Measurements from ENCODE around the gene S1PR2.

The S1PR2 gene

DNA sequence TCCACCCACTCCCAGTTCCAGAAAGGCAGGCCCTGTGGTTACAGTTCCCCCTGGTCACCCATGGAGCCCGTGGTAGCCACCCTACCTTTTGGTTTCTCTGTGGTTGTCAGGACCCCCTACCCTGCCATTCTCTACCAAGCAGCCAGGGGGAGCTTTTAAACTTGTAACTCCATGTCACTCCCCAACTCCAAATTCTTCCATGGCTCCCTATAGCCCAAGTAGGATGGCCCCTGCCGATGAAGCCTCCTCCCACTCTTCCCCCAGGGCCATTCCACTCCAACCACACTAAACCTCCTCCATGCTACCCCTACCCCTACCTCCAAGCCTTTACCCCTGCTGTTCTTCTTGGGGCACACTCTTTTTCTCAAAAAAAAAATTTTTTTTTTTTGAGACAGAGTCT is 2.2 kb downstream of the S1PR2 start:
- peak; percentile 70 for TF ChIP-seq CTCF (IDR thresholded peaks at IDR 0.05; ENCODE audit: low read depth, low read length, missing control alignments)
- no peak for DNase-seq (ENCODE audit: low read depth)
- H3K4me3 ChIP-seq (ENCODE audit: low read depth, low read length) = peak overlapping the region; percentile 43

DNA sequence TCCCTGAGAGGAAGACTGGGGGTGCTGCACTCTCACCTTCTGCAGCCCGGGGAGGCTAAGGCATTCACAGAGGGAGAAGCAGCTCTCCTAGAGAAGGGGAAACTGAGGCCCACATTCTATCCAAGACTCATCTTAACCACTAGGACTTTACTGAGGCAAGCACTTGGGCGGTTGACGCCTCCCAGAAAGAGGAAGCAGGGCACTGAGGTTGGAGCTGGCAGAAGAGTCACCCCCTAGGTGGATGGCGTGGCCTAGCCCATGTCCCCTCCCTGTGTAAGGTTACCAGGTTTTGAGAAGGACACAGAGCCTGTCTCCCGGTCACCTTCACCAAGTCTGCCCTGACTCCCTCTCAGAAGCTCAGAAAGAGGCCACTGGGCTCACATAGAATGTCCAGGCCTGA is 2.7 kb downstream of the S1PR2 start:
- DNase-seq (ENCODE audit: low read depth) = no peak
- no peak for TF ChIP-seq CTCF (IDR thresholded peaks at IDR 0.05; ENCODE audit: low read depth, low read length, missing control alignments)
- H3K4me3 ChIP-seq (ENCODE audit: low read depth, low read length) = peak overlapping the region; percentile 43

- no peak overlapping the region for H3K4me3 ChIP-seq (ENCODE audit: low read depth, low read length)
- peak; percentile 23 for TF ChIP-seq CTCF (IDR thresholded peaks at IDR 0.05; ENCODE audit: low read depth, low read length, missing control alignments)
- no peak for DNase-seq (ENCODE audit: low read depth)
Observed at GRCh38 chr19:10227026-10227971, 3.8 kb downstream of the S1PR2 start.

DNA sequence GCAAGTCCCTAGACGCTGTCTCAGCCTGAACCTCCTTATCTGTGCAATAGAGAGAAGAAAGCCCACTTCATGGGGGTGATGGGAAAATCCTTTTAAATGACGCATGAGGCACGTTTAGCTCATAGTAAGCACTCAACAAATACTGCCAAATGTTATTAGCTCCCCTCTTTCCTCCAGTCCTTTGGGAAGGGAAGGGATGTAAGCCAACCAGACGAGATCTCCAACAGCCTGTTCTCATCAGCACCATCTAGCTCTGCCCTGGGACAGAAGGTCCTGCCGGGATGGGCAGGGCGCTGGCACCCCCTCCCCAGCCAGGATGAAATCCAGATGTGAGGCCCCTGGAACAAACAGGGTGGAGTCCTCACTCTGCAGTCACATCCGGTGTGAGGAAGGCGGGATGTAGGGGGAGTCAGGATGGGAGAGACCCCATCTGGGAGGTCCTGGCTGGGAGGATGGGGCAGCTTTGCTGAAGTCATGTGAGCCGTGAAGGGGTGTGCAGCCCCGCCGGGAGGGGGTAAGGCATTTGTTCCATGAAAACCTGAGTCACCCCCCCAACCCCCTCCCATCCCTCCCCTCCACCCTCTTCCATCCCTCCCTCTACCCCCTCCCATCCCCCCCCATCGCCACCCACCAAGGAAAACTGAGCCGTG is 4.6 kb downstream of the S1PR2 start:
- TF ChIP-seq CTCF (IDR thresholded peaks at IDR 0.05; ENCODE audit: low read depth, low read length, missing control alignments) = no peak
- no peak overlapping the region for H3K4me3 ChIP-seq (ENCODE audit: low read depth, low read length)
- DNase-seq (ENCODE audit: low read depth) = no peak

DNA sequence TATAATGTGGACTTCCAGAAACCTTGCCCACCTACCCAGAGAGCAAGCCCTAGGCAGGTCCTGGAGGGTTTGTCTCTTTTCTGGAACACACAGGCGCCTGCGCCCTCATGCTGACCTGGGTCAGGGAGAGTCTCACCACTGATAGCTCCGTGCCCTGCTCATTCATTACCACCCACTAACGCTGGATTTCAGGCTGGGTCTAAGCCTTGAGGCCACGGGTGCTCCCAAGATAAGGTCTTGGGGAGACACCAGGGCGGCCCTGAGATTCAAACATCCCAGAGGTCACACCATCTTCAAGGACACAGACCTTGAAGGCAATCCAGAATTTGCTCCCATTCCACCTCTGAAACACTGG is 5.1 kb downstream of the S1PR2 start:
- TF ChIP-seq CTCF (IDR thresholded peaks at IDR 0.05; ENCODE audit: low read depth, low read length, missing control alignments) = no peak
- no peak for DNase-seq (ENCODE audit: low read depth)
- H3K4me3 ChIP-seq (ENCODE audit: low read depth, low read length) = no peak overlapping the region

DNA sequence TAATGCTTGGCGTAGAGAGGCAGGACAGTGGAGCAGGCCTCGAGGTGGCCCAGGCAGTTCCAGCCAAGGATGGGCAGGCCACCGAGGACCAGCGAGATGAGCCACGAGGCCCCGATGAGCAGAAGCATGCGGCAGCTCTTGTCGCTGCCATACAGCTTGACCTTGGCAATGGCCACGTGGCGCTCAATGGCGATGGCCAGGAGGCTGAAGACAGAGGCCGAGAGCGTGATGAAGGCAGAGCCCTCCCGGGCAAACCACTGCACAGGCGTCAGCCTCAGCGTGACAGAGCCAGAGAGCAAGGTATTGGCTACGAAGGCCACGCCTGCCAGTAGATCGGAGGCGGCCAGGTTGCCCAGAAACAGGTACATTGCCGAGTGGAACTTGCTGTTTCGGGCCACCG is 6.8 kb downstream of the S1PR2 start:
- TF ChIP-seq CTCF (IDR thresholded peaks at IDR 0.05; ENCODE audit: low read depth, low read length, missing control alignments) = no peak
- no peak for DNase-seq (ENCODE audit: low read depth)
- H3K4me3 ChIP-seq (ENCODE audit: low read depth, low read length) = no peak overlapping the region

All from GM12864 (cell line).